ENCODE measurements around the gene ENOX1.

- TF ChIP-seq EZH2 (IDR thresholded peaks at IDR 0.05; ENCODE audit: borderline replicate concordance, low read depth, low read length, severe bottlenecking) (no peak), CTCF (IDR thresholded peaks at IDR 0.05; ENCODE audit: extremely low read depth in 1 of 2, insufficient read depth in 1 of 2, low read depth in 1 of 2, low read length in 2 of 2) (no peak), POLR2A (IDR thresholded peaks at IDR 0.05; ENCODE audit: low read depth, low read length) (no peak), MYC (IDR thresholded peaks at IDR 0.05; ENCODE audit: low read depth, low read length) (no peak)
These were observed 372.7 kb downstream of the ENOX1 start for GRCh38 chr13:43414111-43414510.
